ENCODE measurements around the gene FDX2.

DNA sequence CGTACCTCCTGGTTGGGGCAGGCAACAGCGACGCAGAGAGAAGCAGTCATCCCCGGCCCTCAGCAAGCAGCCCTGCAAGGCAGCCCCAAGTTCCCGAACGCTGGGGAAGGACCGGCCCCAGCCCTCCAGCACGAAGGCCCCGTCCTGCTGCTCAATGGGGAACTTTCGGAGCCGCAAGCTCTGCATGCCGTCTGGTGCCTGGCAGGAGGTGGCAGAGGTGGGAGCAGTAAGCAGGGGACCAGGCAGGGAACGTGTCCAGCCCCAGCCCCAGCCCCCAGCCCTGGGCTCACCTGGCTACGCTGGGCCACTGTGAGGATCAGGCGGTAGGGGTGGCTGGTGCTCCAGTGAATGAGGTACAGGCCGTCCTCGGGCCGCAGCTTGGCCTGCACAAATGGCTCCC, 46.4 kb upstream of the FDX2 start:
- no peak for TF ChIP-seq EZH2 (IDR thresholded peaks at IDR 0.05; ENCODE audit: borderline replicate concordance, low read length)
- TF ChIP-seq, protein P1, sequence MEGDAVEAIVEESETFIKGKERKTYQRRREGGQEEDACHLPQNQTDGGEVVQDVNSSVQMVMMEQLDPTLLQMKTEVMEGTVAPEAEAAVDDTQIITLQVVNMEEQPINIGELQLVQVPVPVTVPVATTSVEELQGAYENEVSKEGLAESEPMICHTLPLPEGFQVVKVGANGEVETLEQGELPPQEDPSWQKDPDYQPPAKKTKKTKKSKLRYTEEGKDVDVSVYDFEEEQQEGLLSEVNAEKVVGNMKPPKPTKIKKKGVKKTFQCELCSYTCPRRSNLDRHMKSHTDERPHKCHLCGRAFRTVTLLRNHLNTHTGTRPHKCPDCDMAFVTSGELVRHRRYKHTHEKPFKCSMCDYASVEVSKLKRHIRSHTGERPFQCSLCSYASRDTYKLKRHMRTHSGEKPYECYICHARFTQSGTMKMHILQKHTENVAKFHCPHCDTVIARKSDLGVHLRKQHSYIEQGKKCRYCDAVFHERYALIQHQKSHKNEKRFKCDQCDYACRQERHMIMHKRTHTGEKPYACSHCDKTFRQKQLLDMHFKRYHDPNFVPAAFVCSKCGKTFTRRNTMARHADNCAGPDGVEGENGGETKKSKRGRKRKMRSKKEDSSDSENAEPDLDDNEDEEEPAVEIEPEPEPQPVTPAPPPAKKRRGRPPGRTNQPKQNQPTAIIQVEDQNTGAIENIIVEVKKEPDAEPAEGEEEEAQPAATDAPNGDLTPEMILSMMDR (conservative IDR thresholded peaks at IDR 0.05 in 1 of 2, IDR thresholded peaks at IDR 0.05 in 1 of 2; ENCODE audit: extremely low read depth in 1 of 2, insufficient read depth in 1 of 2, low read depth in 1 of 2, low read length in 2 of 2) = no peak

All from mammary epithelial cell (primary cell).